NCI-H1694 treated with DMSO at 0.1 percent for 48 hours (cell line): ENCODE results near the gene PEG3.

Experiments used
- DNase-seq: peaks from one replicate; lab custom pipeline; 2025; lab: John Stamatoyannopoulos, UW

Gene PEG3

GRCh38 chr19:56808717-56809392, 31.7 kb downstream of the PEG3 start:
- no peak for DNase-seq

- DNase-seq, result no peak
These were observed 33.9 kb downstream of the PEG3 start for GRCh38 chr19:56806639-56807038.
